Measurements from ENCODE around the gene ATF6. TPM values are rescaled to one million over a fixed set of nuclear protein-coding genes. Genes with fewer than 3 reads are reported as not detected.
"Not testable (repeated sequence)": the region's sequence is repeated elsewhere in the genome, so short reads cannot be mapped to it uniquely, and the experiment has no call there.

The ATF6 gene
- total RNA-seq, 2 experiments from 2014 or later = 10.2 to 13.9 TPM

DNA sequence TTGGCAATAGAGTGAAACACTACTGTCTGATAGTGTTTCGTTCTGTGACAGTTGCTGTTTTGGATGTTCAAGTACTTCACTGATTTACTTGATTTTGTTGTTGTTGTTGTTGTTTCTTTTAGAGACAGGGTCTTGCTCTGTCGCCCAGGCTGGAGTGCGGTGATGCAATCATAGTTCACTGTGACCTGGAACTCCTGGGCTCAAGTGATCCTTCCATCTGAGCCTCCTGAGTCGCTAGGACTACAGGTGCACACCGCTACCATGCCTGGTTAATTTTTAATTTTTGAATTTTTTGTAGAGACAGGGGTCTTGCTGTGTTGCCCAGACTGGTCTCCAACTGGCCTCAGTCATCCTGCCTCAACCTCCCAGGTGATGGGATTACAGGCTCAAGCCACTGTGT is 2.3 kb downstream of the ATF6 start:
- Histone ChIP-seq H3K79me2 (ENCODE audit: insufficient read depth, low read depth, low read length) (peaks cover 66% of the 10 kb centered on the region; the same call in 1 of the 2 replicates), H3K36me3 (ENCODE audit: insufficient read depth, low read length) (no peaks in the 10 kb centered on the region), H2AFZ (ENCODE audit: low read length) (no peak overlapping the region), H3K4me2 (ENCODE audit: low read length) (no peak overlapping the region), H3K9me3 (ENCODE audit: low read length) (no peaks in the 10 kb centered on the region), H3K4me3 (ENCODE audit: low read depth, low read length, poor library complexity, severe bottlenecking) (no peak overlapping the region), H3K27ac (ENCODE audit: low read depth, low read length, poor library complexity, severe bottlenecking) (no peak overlapping the region), H3K4me1 (ENCODE audit: insufficient read depth, low read length, poor library complexity, severe bottlenecking) (peaks cover 30% of the 10 kb centered on the region), H3K9me2 (ENCODE audit: insufficient read depth, low read length) (no peaks in the 10 kb centered on the region), H4K20me1 (ENCODE audit: insufficient read depth, low read length) (peaks cover 5% of the 10 kb centered on the region; the same call in 1 of the 2 replicates)
- TF ChIP-seq, protein P1, sequence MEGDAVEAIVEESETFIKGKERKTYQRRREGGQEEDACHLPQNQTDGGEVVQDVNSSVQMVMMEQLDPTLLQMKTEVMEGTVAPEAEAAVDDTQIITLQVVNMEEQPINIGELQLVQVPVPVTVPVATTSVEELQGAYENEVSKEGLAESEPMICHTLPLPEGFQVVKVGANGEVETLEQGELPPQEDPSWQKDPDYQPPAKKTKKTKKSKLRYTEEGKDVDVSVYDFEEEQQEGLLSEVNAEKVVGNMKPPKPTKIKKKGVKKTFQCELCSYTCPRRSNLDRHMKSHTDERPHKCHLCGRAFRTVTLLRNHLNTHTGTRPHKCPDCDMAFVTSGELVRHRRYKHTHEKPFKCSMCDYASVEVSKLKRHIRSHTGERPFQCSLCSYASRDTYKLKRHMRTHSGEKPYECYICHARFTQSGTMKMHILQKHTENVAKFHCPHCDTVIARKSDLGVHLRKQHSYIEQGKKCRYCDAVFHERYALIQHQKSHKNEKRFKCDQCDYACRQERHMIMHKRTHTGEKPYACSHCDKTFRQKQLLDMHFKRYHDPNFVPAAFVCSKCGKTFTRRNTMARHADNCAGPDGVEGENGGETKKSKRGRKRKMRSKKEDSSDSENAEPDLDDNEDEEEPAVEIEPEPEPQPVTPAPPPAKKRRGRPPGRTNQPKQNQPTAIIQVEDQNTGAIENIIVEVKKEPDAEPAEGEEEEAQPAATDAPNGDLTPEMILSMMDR (conservative IDR thresholded peaks at IDR 0.05; ENCODE audit: low read length) = no peak
- no peak for TF ChIP-seq EZH2phosphoT487 (IDR thresholded peaks at IDR 0.05; ENCODE audit: borderline replicate concordance, low read depth, low read length)
- ChIA-PET CTCF (ENCODE audit: unreplicated experiment) (no interaction called here), POLR2A (interaction anchor here (1.1 to 1.2 kb wide), 2 partner anchors 12 to 18 kb away, joined by 3 read pairs; no protein-coding TSS in a partner anchor)
- no peak for DNase-seq (ENCODE audit: low spot score)
- no TSS peak for BruUV-seq (replicated peaks)
- intact Hi-C loops (cut with micrococcal nuclease; ENCODE audit: unreplicated experiment) = no loop called here

DNA sequence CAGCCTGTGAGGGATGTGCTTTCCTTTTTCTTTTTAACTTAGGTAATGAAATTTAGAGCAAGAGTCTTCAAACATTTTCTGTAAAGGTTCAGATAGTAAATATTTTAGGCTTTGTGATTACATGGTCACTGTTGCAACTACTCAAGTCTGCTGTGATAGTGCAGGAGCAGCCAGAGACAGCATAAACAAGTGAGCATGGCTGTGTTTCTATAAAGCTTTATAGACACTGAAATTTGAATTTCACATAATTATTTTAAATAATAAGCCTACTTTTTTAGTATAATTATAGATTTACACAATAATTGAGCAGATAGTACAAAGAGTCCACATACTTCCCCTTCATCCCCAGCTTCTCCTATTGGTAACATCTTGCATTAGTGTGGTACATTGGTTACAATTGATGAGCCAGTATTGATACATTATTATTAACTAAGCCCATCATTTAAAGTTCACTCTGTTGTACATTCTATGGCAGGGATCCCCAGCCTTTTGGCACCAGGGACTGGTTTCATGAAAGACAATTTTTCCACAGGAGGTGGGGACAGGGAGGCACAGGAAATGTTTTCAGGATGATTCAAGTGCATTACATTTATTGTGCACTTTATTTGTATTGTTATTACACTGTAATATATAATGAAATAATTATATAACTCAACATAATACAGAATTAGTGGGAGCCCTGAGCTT is 3.0 kb downstream of the ATF6 start:
- peaks cover 30% of the 10 kb centered on the region for H3K4me1 ChIP-seq (ENCODE audit: insufficient read depth, low read length, poor library complexity, severe bottlenecking)
- no peaks in the 10 kb centered on the region for H3K36me3 ChIP-seq (ENCODE audit: insufficient read depth, low read length)
- TF ChIP-seq, protein P1 (conservative IDR thresholded peaks at IDR 0.05; ENCODE audit: low read length) = no peak
- no peak for TF ChIP-seq EZH2phosphoT487 (IDR thresholded peaks at IDR 0.05; ENCODE audit: borderline replicate concordance, low read depth, low read length)
- ChIA-PET CTCF (ENCODE audit: unreplicated experiment) (no interaction called here), POLR2A (interaction anchor here (1.1 kb wide), 1 partner anchor 13 kb away, joined by 3 read pairs; no protein-coding TSS in a partner anchor)
- intact Hi-C loops (cut with micrococcal nuclease; ENCODE audit: unreplicated experiment) = no loop called here
- H3K79me2 ChIP-seq (ENCODE audit: insufficient read depth, low read depth, low read length) = peaks cover 72% of the 10 kb centered on the region; the same call in 1 of the 2 replicates
- DNase-seq (ENCODE audit: low spot score) = no peak
- H3K9me2 ChIP-seq (ENCODE audit: insufficient read depth, low read length) = no peaks in the 10 kb centered on the region
- H3K27ac ChIP-seq (ENCODE audit: low read depth, low read length, poor library complexity, severe bottlenecking) = no peak overlapping the region
- H3K9me3 ChIP-seq (ENCODE audit: low read length) = no peaks in the 10 kb centered on the region
- H4K20me1 ChIP-seq (ENCODE audit: insufficient read depth, low read length) = peaks cover 5% of the 10 kb centered on the region; the same call in 1 of the 2 replicates
- no peak overlapping the region for H2AFZ ChIP-seq (ENCODE audit: low read length)
- H3K4me3 ChIP-seq (ENCODE audit: low read depth, low read length, poor library complexity, severe bottlenecking) = no peak overlapping the region
- no TSS peak for BruUV-seq (replicated peaks)
- H3K4me2 ChIP-seq (ENCODE audit: low read length) = no peak overlapping the region

DNA sequence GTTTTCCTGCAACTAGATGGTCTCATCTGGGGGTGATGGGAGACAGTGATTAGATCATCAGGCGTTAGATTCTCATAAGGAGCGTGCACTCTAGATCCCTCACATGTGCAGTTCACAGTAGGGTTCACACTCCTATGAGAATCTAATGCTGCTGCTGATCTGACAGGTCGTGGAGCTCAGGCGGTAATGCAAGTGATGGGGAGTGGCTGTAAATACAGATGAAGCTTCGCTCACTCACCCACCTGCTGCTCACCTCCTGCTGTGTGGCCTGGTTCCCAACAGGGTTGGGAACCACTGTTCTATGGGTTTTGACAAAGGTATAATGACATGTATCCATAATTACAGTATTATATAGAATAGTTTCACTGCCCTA is 3.5 kb downstream of the ATF6 start:
- BruUV-seq (replicated peaks); H2AFZ ChIP-seq (ENCODE audit: low read length); CTCF ChIA-PET (ENCODE audit: unreplicated experiment); H3K9me2 ChIP-seq (ENCODE audit: insufficient read depth, low read length); intact Hi-C loops (cut with micrococcal nuclease; ENCODE audit: unreplicated experiment); H3K4me3 ChIP-seq (ENCODE audit: low read depth, low read length, poor library complexity, severe bottlenecking); H4K20me1 ChIP-seq (ENCODE audit: insufficient read depth, low read length); DNase-seq (ENCODE audit: low spot score); H3K36me3 ChIP-seq (ENCODE audit: insufficient read depth, low read length); H3K27ac ChIP-seq (ENCODE audit: low read depth, low read length, poor library complexity, severe bottlenecking); H3K9me3 ChIP-seq (ENCODE audit: low read length); H3K4me2 ChIP-seq (ENCODE audit: low read length): not testable (repeated sequence)
- POLR2A ChIA-PET = interaction anchor here (1.1 kb wide), 1 partner anchor 14 kb away, joined by 3 read pairs; no protein-coding TSS in a partner anchor
- Histone ChIP-seq H3K79me2 (ENCODE audit: insufficient read depth, low read depth, low read length) (peaks cover 72% of the 10 kb centered on the region; the same call in 1 of the 2 replicates), H3K4me1 (ENCODE audit: insufficient read depth, low read length, poor library complexity, severe bottlenecking) (peaks cover 30% of the 10 kb centered on the region)
